ENCODE data around the gene LRRC4C. TPM values are rescaled to one million over a fixed set of nuclear protein-coding genes. Genes with fewer than 3 reads are reported as not detected.

LRRC4C gene
- total RNA-seq, 2 donors from 2014 or later, result 0.84 to 0.95 TPM

DNA sequence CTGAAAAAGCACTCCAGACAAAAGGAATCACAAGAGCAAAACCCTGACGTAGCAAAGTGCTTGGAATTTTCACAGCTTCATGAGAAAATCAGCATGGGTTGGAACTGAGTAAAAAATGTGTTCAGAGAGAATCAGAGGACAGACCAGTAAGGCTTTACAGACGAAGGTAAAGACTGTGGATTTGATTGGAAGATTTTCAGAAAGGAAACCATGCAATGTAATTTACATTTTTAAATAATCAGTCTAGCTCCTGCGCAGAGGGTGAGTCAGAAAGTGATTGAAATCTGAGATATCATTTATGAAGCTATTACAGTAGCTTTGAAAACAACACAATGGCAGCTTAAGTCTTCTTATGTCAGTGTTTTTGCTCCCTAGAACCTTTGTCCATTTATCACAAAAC lies 1122.3 kb downstream of the LRRC4C start:
- Mint-ChIP-seq H3K4me1 (peaks cover 8% of the 10 kb centered on the region), H3K36me3 (ENCODE audit: low read depth) (no peaks in the 10 kb centered on the region), H3K27me3 (ENCODE audit: insufficient read depth) (no peaks in the 10 kb centered on the region), H3K4me3 (no peak overlapping the region), H3K9me3 (no peaks in the 10 kb centered on the region), H3K27ac (no peak overlapping the region)
- Histone ChIP-seq H3K27me3 (ENCODE audit: control insufficient read depth, insufficient read depth, low read length, poor library complexity, severe bottlenecking) (no peaks in the 10 kb centered on the region), H3K27ac (ENCODE audit: low read depth, low read length) (no peak overlapping the region), H3K36me3 (ENCODE audit: control insufficient read depth, insufficient read depth, low read length) (no peaks in the 10 kb centered on the region), H3K4me1 (ENCODE audit: control insufficient read depth, insufficient read depth, low read length) (no peaks in the 10 kb centered on the region), H3K9ac (ENCODE audit: extremely low read depth, low read length, poor library complexity, severe bottlenecking) (no peak overlapping the region), H3K9me3 (ENCODE audit: control insufficient read depth, low read length) (no peaks in the 10 kb centered on the region), H3K4me3 (ENCODE audit: low read length) (no peak overlapping the region)
- WGBS, 2 experiments (ENCODE audit: insufficient coverage in 1 of 2, insufficient read length in 1 of 2), result 93 to 98% methylated on average over 2 to 3 of the region's 3 CpGs
- DNase-seq, result no peak
- TF ChIP-seq, protein P1, sequence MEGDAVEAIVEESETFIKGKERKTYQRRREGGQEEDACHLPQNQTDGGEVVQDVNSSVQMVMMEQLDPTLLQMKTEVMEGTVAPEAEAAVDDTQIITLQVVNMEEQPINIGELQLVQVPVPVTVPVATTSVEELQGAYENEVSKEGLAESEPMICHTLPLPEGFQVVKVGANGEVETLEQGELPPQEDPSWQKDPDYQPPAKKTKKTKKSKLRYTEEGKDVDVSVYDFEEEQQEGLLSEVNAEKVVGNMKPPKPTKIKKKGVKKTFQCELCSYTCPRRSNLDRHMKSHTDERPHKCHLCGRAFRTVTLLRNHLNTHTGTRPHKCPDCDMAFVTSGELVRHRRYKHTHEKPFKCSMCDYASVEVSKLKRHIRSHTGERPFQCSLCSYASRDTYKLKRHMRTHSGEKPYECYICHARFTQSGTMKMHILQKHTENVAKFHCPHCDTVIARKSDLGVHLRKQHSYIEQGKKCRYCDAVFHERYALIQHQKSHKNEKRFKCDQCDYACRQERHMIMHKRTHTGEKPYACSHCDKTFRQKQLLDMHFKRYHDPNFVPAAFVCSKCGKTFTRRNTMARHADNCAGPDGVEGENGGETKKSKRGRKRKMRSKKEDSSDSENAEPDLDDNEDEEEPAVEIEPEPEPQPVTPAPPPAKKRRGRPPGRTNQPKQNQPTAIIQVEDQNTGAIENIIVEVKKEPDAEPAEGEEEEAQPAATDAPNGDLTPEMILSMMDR (conservative IDR thresholded peaks at IDR 0.05), result no peak

DNA sequence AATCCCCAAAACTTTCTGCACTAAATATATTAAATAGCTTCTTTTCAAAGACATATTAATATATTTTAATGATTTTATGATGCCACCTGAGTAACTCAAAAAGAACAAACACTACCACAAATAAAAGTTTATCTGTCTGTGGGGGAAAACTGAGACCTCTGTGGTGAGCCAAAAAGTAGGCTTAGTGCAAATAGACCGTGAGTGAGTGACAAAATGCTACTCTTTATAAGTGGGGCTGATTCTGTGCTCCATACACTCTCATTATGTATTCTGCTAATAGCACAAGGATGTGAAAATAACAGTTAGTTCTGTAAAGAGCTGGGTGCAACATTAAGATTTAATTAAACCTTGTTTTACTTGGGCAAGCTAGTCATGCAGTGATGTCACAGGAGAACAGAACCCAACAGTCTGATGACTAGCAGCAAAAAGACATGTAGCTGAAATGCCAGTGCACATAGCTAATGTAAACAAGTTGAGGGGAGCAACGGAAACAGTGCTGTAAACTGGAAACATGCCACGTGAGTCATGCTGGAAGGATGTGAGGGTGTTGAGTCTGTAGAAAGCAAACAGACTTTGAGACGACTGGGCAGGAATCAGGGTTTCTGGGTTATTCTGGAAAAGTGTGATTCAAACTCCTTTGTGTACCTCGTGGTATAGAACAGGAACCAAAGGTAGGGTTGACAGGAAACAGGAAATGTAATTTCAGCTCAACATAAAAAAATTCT lies 1130.4 kb downstream of the LRRC4C start:
- no peak overlapping the region for H3K4me3 Mint-ChIP-seq
- H3K9ac ChIP-seq (ENCODE audit: extremely low read depth, low read length, poor library complexity, severe bottlenecking), result no peak overlapping the region
- no peaks in the 10 kb centered on the region for H3K36me3 ChIP-seq (ENCODE audit: control insufficient read depth, insufficient read depth, low read length)
- no peaks in the 10 kb centered on the region for H3K4me1 ChIP-seq (ENCODE audit: control insufficient read depth, insufficient read depth, low read length)
- WGBS, 2 experiments (ENCODE audit: insufficient coverage in 1 of 2, insufficient read length in 1 of 2), result 70 to 81% methylated on average over 3 to 5 of the region's 5 CpGs
- H3K27me3 Mint-ChIP-seq (ENCODE audit: insufficient read depth), result no peaks in the 10 kb centered on the region
- H3K36me3 Mint-ChIP-seq (ENCODE audit: low read depth), result no peaks in the 10 kb centered on the region
- H3K4me3 ChIP-seq (ENCODE audit: low read length), result no peak overlapping the region
- H3K27ac Mint-ChIP-seq, result no peak overlapping the region
- no peak for DNase-seq
- H3K27ac ChIP-seq (ENCODE audit: low read depth, low read length), result no peak overlapping the region
- H3K9me3 Mint-ChIP-seq, result no peaks in the 10 kb centered on the region
- no peaks in the 10 kb centered on the region for H3K27me3 ChIP-seq (ENCODE audit: control insufficient read depth, insufficient read depth, low read length, poor library complexity, severe bottlenecking)
- H3K9me3 ChIP-seq (ENCODE audit: control insufficient read depth, low read length), result no peaks in the 10 kb centered on the region
- TF ChIP-seq, protein P1 (conservative IDR thresholded peaks at IDR 0.05), result no peak
- no peaks in the 10 kb centered on the region for H3K4me1 Mint-ChIP-seq

DNA sequence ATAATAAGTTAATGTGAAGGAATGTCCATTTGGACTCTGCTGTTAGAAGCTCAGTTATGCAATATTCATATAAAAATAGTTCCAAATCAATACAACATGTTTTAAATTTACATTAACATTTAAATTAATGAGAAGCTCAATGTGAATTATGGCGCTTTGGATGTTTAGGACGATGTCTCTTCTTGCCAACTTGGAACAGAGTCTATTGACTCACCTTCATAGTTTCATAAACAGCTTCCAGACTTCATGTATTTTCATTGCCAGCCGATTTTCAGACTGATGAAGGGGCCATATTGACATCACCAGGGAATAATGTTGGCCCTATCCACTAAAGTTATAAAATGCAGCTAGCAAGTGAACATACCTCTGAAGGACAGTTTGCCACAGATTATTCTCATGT lies 1136.2 kb downstream of the LRRC4C start:
- TF ChIP-seq, protein P1 (conservative IDR thresholded peaks at IDR 0.05), result no peak
- Mint-ChIP-seq H3K27ac (no peak overlapping the region), H3K36me3 (ENCODE audit: low read depth) (no peaks in the 10 kb centered on the region), H3K4me3 (no peak overlapping the region), H3K9me3 (no peaks in the 10 kb centered on the region), H3K4me1 (no peaks in the 10 kb centered on the region), H3K27me3 (ENCODE audit: insufficient read depth) (no peaks in the 10 kb centered on the region)
- Histone ChIP-seq H3K36me3 (ENCODE audit: control insufficient read depth, insufficient read depth, low read length) (no peaks in the 10 kb centered on the region), H3K4me3 (ENCODE audit: low read length) (no peak overlapping the region), H3K27me3 (ENCODE audit: control insufficient read depth, insufficient read depth, low read length, poor library complexity, severe bottlenecking) (no peaks in the 10 kb centered on the region), H3K9ac (ENCODE audit: extremely low read depth, low read length, poor library complexity, severe bottlenecking) (no peak overlapping the region), H3K27ac (ENCODE audit: low read depth, low read length) (no peak overlapping the region), H3K9me3 (ENCODE audit: control insufficient read depth, low read length) (no peaks in the 10 kb centered on the region), H3K4me1 (ENCODE audit: control insufficient read depth, insufficient read depth, low read length) (no peaks in the 10 kb centered on the region)
- no peak for DNase-seq
- WGBS, 2 experiments (ENCODE audit: insufficient coverage in 1 of 2, insufficient read length in 1 of 2), result 90 to 96% methylated on average over 1 to 3 of the region's 3 CpGs

All from endodermal cell (in vitro differentiated cells).